ENCODE data around the gene TMEM151B. TPM values are rescaled to one million over a fixed set of nuclear protein-coding genes. Genes with fewer than 3 reads are reported as not detected.

TMEM151B gene
- total and polyA plus RNA-seq, 9 of the 15 experiments (the other 6 are each of a cell fraction or from before 2014, with no cell fraction given) = not detected

DNA sequence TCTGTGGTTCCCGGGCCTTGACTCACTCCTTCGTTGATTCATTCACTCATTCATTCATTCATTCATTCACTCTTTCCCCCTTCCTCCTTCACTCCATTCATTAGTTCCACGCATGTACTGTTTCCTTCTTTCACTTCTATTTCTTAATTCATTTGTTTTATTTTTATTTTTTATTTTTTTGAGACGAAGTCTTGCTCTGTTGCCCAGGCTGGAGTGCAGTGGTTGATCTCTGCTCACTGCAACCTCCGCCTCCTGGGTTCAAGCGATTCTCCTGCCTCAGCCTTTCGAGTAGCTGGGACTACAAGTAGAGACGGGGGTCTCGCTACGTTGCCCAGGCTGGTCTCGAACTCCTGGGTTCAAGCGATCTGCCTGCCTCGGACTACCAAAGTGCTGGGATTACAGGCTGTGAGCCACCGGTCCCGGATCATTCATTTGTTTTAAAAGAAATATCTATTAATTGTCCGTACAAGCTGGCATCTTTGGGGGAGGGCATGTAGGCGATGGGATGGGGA lies 4.5 kb upstream of the TMEM151B start (continued):
- TF ChIP-seq ADNP (tag; IDR thresholded peaks at IDR 0.05) (no peak), MCM7 (IDR thresholded peaks at IDR 0.05) (no peak), AFF1 (IDR thresholded peaks at IDR 0.05; ENCODE audit: low read depth in 1 of 2, partially characterized antibody in 2 of 2) (peak; percentile 55 to 59), KAT8 (IDR thresholded peaks at IDR 0.05; ENCODE audit: low read depth) (no peak), RUNX1 (IDR thresholded peaks at IDR 0.05; ENCODE audit: low read depth) (no peak), ARHGAP35 (IDR thresholded peaks at IDR 0.05; ENCODE audit: partially characterized antibody) (no peak), FOSL1 (tag; conservative IDR thresholded peaks at IDR 0.05) (peak; percentile 69), RBFOX2 (IDR thresholded peaks at IDR 0.05; ENCODE audit: low read depth, low read length) (no peak), SREBF1 (IDR thresholded peaks at IDR 0.05; ENCODE audit: borderline replicate concordance, low read depth, low read length) (no peak)
- TF ChIP-seq, protein P1, sequence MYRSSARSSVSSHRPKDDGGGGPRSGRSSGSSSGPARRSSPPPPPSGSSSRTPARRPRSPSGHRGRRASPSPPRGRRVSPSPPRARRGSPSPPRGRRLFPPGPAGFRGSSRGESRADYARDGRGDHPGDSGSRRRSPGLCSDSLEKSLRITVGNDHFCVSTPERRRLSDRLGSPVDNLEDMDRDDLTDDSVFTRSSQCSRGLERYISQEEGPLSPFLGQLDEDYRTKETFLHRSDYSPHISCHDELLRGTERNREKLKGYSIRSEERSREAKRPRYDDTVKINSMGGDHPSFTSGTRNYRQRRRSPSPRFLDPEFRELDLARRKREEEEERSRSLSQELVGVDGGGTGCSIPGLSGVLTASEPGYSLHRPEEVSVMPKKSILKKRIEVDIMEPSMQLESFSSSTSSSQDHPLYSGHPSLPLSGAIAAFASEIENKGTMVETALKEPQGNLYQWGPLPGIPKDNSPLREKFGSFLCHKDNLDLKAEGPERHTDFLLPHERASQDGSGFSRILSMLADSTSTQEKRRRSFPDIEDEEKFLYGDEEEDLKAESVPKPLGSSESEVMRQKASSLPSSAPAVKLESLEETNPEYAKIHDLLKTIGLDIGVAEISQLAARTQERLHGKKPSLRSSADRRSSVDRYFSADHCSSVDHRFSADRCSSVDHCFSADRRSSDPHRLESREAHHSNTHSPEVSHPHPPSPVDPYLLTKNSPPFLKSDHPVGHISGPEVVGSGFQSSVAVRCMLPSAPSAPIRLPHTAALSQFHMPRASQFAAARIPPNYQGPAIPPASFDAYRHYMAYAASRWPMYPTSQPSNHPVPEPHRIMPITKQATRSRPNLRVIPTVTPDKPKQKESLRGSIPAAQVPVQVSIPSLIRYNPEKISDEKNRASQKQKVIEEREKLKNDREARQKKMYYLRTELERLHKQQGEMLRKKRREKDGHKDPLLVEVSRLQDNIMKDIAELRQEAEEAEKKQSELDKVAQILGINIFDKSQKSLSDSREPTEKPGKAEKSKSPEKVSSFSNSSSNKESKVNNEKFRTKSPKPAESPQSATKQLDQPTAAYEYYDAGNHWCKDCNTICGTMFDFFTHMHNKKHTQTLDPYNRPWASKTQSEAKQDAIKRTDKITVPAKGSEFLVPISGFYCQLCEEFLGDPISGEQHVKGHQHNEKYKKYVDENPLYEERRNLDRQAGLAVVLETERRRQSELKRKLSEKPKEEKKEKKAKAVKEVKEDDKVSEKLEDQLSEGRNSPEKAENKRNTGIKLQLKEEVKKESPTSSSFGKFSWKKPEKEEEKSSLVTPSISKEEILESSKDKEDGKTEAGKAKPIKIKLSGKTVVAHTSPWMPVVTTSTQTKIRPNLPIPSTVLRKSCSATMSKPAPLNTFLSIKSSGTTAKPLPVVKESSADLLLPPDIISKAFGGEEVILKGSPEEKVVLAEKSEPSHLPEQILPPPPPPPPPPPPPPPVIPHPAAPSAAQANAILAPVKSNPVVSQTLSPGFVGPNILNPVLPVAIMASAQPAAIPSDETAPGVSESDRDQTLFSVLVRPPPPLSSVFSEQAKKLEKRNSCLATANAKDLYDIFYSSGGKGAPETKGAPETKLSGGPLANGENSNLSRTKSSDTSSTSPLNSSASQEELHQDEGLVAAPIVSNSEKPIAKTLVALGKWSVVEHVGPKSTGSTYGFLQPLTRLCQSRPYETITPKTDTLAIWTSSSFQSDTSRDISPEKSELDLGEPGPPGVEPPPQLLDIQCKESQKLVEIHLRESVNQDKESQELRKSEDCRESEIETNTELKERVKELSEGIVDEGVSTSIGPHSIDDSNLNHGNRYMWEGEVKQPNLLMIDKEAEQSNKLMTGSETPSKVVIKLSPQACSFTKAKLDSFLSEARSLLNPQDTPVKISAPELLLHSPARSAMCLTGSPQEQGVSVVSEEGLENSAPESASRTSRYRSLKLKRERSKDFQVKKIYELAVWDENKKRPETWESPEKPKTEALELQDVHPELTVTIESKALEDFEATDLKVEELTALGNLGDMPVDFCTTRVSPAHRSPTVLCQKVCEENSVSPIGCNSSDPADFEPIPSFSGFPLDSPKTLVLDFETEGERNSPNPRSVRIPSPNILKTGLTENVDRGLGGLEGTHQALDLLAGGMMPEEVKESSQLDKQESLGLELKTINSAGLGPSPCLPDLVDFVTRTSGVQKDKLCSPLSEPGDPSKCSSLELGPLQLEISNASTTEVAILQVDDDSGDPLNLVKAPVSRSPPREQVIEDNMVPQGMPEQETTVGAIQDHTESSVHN (IDR thresholded peaks at IDR 0.05; ENCODE audit: borderline replicate concordance in 1 of 2, low read depth in 1 of 2) = peak in 1 of 2 experiments; percentile 77; a peak in 2 of 4 replicates
- TF ChIP-seq, protein P2, sequence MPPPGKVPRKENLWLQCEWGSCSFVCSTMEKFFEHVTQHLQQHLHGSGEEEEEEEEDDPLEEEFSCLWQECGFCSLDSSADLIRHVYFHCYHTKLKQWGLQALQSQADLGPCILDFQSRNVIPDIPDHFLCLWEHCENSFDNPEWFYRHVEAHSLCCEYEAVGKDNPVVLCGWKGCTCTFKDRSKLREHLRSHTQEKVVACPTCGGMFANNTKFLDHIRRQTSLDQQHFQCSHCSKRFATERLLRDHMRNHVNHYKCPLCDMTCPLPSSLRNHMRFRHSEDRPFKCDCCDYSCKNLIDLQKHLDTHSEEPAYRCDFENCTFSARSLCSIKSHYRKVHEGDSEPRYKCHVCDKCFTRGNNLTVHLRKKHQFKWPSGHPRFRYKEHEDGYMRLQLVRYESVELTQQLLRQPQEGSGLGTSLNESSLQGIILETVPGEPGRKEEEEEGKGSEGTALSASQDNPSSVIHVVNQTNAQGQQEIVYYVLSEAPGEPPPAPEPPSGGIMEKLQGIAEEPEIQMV (tag; conservative IDR thresholded peaks at IDR 0.05; ENCODE audit: low read depth) = 0 out of 2 replicates have a peak, but pooled peaks have one; percentile 39
- TF ChIP-seq, protein P3, sequence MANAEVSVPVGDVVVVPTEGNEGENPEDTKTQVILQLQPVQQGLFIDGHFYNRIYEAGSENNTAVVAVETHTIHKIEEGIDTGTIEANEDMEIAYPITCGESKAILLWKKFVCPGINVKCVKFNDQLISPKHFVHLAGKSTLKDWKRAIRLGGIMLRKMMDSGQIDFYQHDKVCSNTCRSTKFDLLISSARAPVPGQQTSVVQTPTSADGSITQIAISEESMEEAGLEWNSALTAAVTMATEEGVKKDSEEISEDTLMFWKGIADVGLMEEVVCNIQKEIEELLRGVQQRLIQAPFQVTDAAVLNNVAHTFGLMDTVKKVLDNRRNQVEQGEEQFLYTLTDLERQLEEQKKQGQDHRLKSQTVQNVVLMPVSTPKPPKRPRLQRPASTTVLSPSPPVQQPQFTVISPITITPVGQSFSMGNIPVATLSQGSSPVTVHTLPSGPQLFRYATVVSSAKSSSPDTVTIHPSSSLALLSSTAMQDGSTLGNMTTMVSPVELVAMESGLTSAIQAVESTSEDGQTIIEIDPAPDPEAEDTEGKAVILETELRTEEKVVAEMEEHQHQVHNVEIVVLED (CRISPR knock-in tag; IDR thresholded peaks at IDR 0.05) = no peak

Data from K562 (cell line).